Measurements from ENCODE around the gene ILK. TPM values are rescaled to one million over a fixed set of nuclear protein-coding genes. Genes with fewer than 3 reads are reported as not detected.

ILK gene
- total RNA-seq, 1 experiment from 2014 or later: 86.5 TPM

- BruUV-seq (replicated peaks): no TSS peak
- Histone ChIP-seq H3K27me3 (replicated peaks; ENCODE audit: insufficient read depth, low read depth, low read length, poor library complexity) (no peaks in the 10 kb centered on the region), H3K27ac (ENCODE audit: low read depth, low read length, poor library complexity, severe bottlenecking) (no peak overlapping the region), H3K36me3 (ENCODE audit: insufficient read depth, low read length, poor library complexity, severe bottlenecking) (no peaks in the 10 kb centered on the region), H3K4me3 (ENCODE audit: low read depth, low read length, poor library complexity, severe bottlenecking) (no peak overlapping the region), H3K4me1 (ENCODE audit: insufficient read depth, low read length, poor library complexity, severe bottlenecking) (no peaks in the 10 kb centered on the region), H3K9me3 (ENCODE audit: low read depth, low read length, poor library complexity, severe bottlenecking) (no peaks in the 10 kb centered on the region)
- intact Hi-C loops (cut with micrococcal nuclease; ENCODE audit: unreplicated experiment): no loop called here
- TF ChIP-seq EZH2 (IDR thresholded peaks at IDR 0.05; ENCODE audit: borderline replicate concordance, low read depth, low read length, poor library complexity, severe bottlenecking) (no peak), CTCF (conservative IDR thresholded peaks at IDR 0.05; ENCODE audit: low read depth, low read length) (no peak)
- no peak for DNase-seq (ENCODE audit: low spot score)
- POLR2A ChIA-PET (ENCODE audit: low non-redundant PET): no interaction called here
- CTCF ChIA-PET: no interaction called here
Observed at GRCh38 chr11:6626971-6627761, 23.6 kb downstream of the ILK start.

GRCh38 chr11:6627762-6628241, 24.2 kb downstream of the ILK start:
- BruUV-seq (replicated peaks): no TSS peak
- Histone ChIP-seq H3K9me3 (ENCODE audit: low read depth, low read length, poor library complexity, severe bottlenecking) (no peaks in the 10 kb centered on the region), H3K27me3 (replicated peaks; ENCODE audit: insufficient read depth, low read depth, low read length, poor library complexity) (no peaks in the 10 kb centered on the region), H3K36me3 (ENCODE audit: insufficient read depth, low read length, poor library complexity, severe bottlenecking) (no peaks in the 10 kb centered on the region), H3K4me3 (ENCODE audit: low read depth, low read length, poor library complexity, severe bottlenecking) (no peak overlapping the region), H3K4me1 (ENCODE audit: insufficient read depth, low read length, poor library complexity, severe bottlenecking) (no peaks in the 10 kb centered on the region), H3K27ac (ENCODE audit: low read depth, low read length, poor library complexity, severe bottlenecking) (no peak overlapping the region)
- intact Hi-C loops (cut with micrococcal nuclease; ENCODE audit: unreplicated experiment): no loop called here
- TF ChIP-seq EZH2 (IDR thresholded peaks at IDR 0.05; ENCODE audit: borderline replicate concordance, low read depth, low read length, poor library complexity, severe bottlenecking) (no peak), CTCF (conservative IDR thresholded peaks at IDR 0.05; ENCODE audit: low read depth, low read length) (no peak)
- ChIA-PET CTCF (no interaction called here), POLR2A (ENCODE audit: low non-redundant PET) (no interaction called here)
- DNase-seq (ENCODE audit: low spot score): no peak

GRCh38 chr11:6628526-6628925, 25.0 kb downstream of the ILK start:
- H3K4me3 ChIP-seq (ENCODE audit: low read depth, low read length, poor library complexity, severe bottlenecking): no peak overlapping the region
- H3K36me3 ChIP-seq (ENCODE audit: insufficient read depth, low read length, poor library complexity, severe bottlenecking): no peaks in the 10 kb centered on the region
- intact Hi-C loops (cut with micrococcal nuclease; ENCODE audit: unreplicated experiment): no loop called here
- H3K27ac ChIP-seq (ENCODE audit: low read depth, low read length, poor library complexity, severe bottlenecking): no peak overlapping the region
- no peaks in the 10 kb centered on the region for H3K9me3 ChIP-seq (ENCODE audit: low read depth, low read length, poor library complexity, severe bottlenecking)
- no peaks in the 10 kb centered on the region for H3K27me3 ChIP-seq (replicated peaks; ENCODE audit: insufficient read depth, low read depth, low read length, poor library complexity)
- TF ChIP-seq EZH2 (IDR thresholded peaks at IDR 0.05; ENCODE audit: borderline replicate concordance, low read depth, low read length, poor library complexity, severe bottlenecking) (no peak), CTCF (conservative IDR thresholded peaks at IDR 0.05; ENCODE audit: low read depth, low read length) (no peak)
- no peak for DNase-seq (ENCODE audit: low spot score)
- BruUV-seq (replicated peaks): no TSS peak
- ChIA-PET CTCF (no interaction called here), POLR2A (ENCODE audit: low non-redundant PET) (no interaction called here)
- no peaks in the 10 kb centered on the region for H3K4me1 ChIP-seq (ENCODE audit: insufficient read depth, low read length, poor library complexity, severe bottlenecking)
